ENCODE measurements around the gene LXN.

DNA sequence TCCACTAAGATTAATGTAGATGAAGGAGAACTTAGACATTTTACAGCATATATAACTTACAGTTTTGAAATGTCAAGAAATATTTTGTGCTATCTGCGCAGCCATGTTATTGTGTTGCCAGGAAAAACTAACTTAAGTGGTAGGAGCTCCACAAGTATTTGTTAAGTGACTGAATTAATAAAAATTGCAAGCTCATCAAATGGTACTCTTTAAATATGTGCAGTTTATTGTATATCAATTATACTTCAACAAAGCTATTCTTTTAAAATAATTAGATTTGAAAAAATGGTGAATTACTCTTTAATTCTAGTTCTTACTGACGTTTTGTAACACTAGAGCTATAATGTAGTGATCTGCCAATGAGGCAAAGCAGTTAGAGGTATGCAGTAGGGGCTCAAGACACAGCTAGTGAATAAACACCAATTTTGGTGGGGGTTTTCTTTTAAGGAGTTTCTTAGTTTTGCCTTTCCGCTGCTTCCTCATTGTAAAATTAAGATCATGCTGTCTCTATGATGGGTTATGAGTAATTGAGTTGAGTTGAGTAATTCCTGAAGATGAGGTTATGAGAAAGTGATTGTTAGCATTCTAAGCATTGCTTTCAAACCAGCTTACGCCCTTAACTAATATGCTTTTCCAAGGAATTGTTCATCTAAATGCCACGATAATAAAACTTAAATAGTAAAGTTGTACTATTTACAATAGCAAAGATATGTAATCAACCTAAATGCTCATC, 10.9 kb upstream of the LXN start:
- TF ChIP-seq ZNF274 (IDR thresholded peaks at IDR 0.05; ENCODE audit: low read depth, low read length) (no peak), SUZ12 (IDR thresholded peaks at IDR 0.05; ENCODE audit: extremely low read depth, insufficient read depth, insufficient read length) (no peak), YY1 (IDR thresholded peaks at IDR 0.05; ENCODE audit: insufficient read depth, insufficient read length) (no peak)

All from NT2/D1 (cell line).